SK-N-SH (cell line): ENCODE measurements around the gene DNAJB6. TPM values are rescaled to one million over a fixed set of nuclear protein-coding genes. Genes with fewer than 3 reads are reported as not detected.

Experiments used
- CTCF ChIA-PET: fragments of 300-600, 350-600 bp; formaldehyde crosslinking; extraction: SDS; loops from one replicate; lab custom pipeline; 2021; lab: Yijun Ruan, JAX
- POLR2A ChIA-PET: fragments of 350-600 bp; sonication (Branson Sonifier 250); formaldehyde crosslinking; extraction: SDS; loops from one replicate; lab custom pipeline; 2020; ENCODE audit warnings: antibody characterized with exemption, inconsistent platforms; lab: Yijun Ruan, JAX
- DNase-seq: peaks from one replicate; pipeline ENCODE4 v3.0.0; 2012
- H2AFZ ChIP-seq: fragments of 200-600 bp; sonication (generic); 2 replicates; pipeline ENCODE4 v1.8.1; 2016; ENCODE audit warnings: antibody characterized with exemption, mild to moderate bottlenecking, low read depth
- H3F3A ChIP-seq: fragments of 200-600 bp; sonication (generic); replicated peaks from 2 replicates; pipeline ENCODE3; 2016; ENCODE audit warnings: antibody characterized with exemption, mild to moderate bottlenecking; ENCODE audit not compliant: insufficient read depth
- H3K27ac ChIP-seq, 2 experiments: fragments of 200-500 bp in 1 of 2; fragments of 200-600 bp in 1 of 2; sonication (Bioruptor generic) in 1 of 2; sonication (generic), shearing (Covaris generic) in 1 of 2; 2 replicates each; pipeline versions ENCODE4 v1.5.1 to v1.6.1; 2014 to 2016; ENCODE audit warnings: low read depth in 2 of 2, inconsistent platforms in 1 of 2, low read length in 1 of 2, mild to moderate bottlenecking in 1 of 2, mixed read lengths in 1 of 2
- H3K27me3 ChIP-seq: fragments of 200-600 bp; sonication (generic), shearing (Covaris generic); 2 replicates; pipeline ENCODE4 v1.6.1; 2016; ENCODE audit warnings: mixed run types; ENCODE audit not compliant: insufficient read depth
- H3K36me3 ChIP-seq, 2 experiments: fragments of 200-500 bp in 1 of 2; fragments of 200-600 bp in 1 of 2; sonication (Bioruptor generic) in 1 of 2; sonication (generic) in 1 of 2; replicated peaks in 1 of 2; 2 replicates each; pipeline versions ENCODE3 to v1.5.1; 2014 to 2016; ENCODE audit warnings: low read length in 1 of 2, mild to moderate bottlenecking in 1 of 2; ENCODE audit not compliant: insufficient read depth in 2 of 2, control insufficient read depth in 1 of 2
- H3K4me1 ChIP-seq, 2 experiments: fragments of 200-500 bp in 1 of 2; fragments of 200-600 bp in 1 of 2; sonication (Bioruptor generic) in 1 of 2; sonication (generic), shearing (Covaris generic) in 1 of 2; 2 replicates each; pipeline versions ENCODE4 v1.5.1 to v1.6.1; 2014 to 2016; ENCODE audit warnings: low read depth in 1 of 2, low read length in 1 of 2, mixed run types in 1 of 2; ENCODE audit not compliant: insufficient read depth in 2 of 2, control insufficient read depth in 1 of 2
- H3K4me2 ChIP-seq: fragments of 200-600 bp; sonication (generic), shearing (Covaris generic); 2 replicates; pipeline ENCODE4 v1.6.1; 2017; ENCODE audit warnings: mixed run types
- H3K4me3 ChIP-seq, 2 experiments: fragments of 200-500 bp in 1 of 2; fragments of 200-600 bp in 1 of 2; sonication (Bioruptor generic) in 1 of 2; sonication (generic), shearing (Covaris generic) in 1 of 2; 2 replicates each; pipeline versions ENCODE4 v1.5.1 to v1.8.1; 2014 to 2016; ENCODE audit warnings: low read depth in 2 of 2, inconsistent platforms in 1 of 2, low read length in 1 of 2, mild to moderate bottlenecking in 1 of 2, mixed read lengths in 1 of 2, moderate library complexity in 1 of 2
- H3K79me2 ChIP-seq: fragments of 200-600 bp; sonication (generic); 2 replicates; pipeline ENCODE4 v1.8.1; 2017; ENCODE audit warnings: mild to moderate bottlenecking; ENCODE audit not compliant: insufficient read depth
- H3K9ac ChIP-seq: fragments of 200-600 bp; sonication (generic); 2 replicates; pipeline ENCODE4 v1.6.1; 2017; ENCODE audit warnings: mixed run types
- H3K9me2 ChIP-seq: fragments of 200-600 bp; sonication (generic); 2 replicates; pipeline ENCODE4 v1.6.1; 2017; ENCODE audit warnings: mixed run types
- H3K9me3 ChIP-seq: fragments of 200-600 bp; sonication (generic); 2 replicates; pipeline ENCODE4 v1.6.1; 2017; ENCODE audit warnings: mixed run types, mild to moderate bottlenecking, moderate library complexity
- H4K20me1 ChIP-seq: fragments of 200-600 bp; sonication (generic); 2 replicates; pipeline ENCODE4 v1.6.1; 2017; ENCODE audit warnings: mild to moderate bottlenecking, mixed run types; ENCODE audit not compliant: insufficient read depth
- CTCF ChIP-seq: fragments of 200-600 bp; sonication (generic); IDR thresholded peaks from 2 replicates; pipeline ENCODE4 v1.6.1; 2017; ENCODE audit warnings: antibody characterized with exemption, mild to moderate bottlenecking, moderate library complexity
- EP300 ChIP-seq, 2 experiments: IDR thresholded peaks; 2 replicates each; pipeline versions ENCODE4 v1.4.0 to v1.6.1; 2012; ENCODE audit warnings: borderline replicate concordance in 1 of 2, low read depth in 1 of 2, low read length in 1 of 2
- GABPA ChIP-seq: IDR thresholded peaks from 2 replicates; pipeline ENCODE4 v1.4.0; 2012; ENCODE audit warnings: low read depth, mild to moderate bottlenecking
- MXI1 ChIP-seq: IDR thresholded peaks from 2 replicates; pipeline ENCODE4 v1.6.1; 2012; ENCODE audit warnings: mild to moderate bottlenecking, low read depth, low read length, improper control_type of control experiment
- RCOR1 ChIP-seq: fragments of 150-350 bp; IDR thresholded peaks from 2 replicates; pipeline ENCODE4 v1.6.1; 2017; ENCODE audit warnings: antibody characterized with exemption, low read length
- WGBS: methylation state at CpG from one replicate; pipeline ENCODE4 v1.1.6; 2017; ENCODE audit warnings: low lambda C conversion rate; 5-methylcytosine and 5-hydroxymethylcytosine counted together
- polyA plus RNA-seq, 3 experiments: library from polyadenylated mRNA; depleted of rRNA; stranded (reverse); fragments of >200 nt; gene quantifications; 2 replicates each; pipeline ENCODE4 v1.2.3, GENCODE V29; 2012
- TF ChIP-seq, protein P1 (sequence below): fragments of 150-350 bp; IDR thresholded peaks from 2 replicates; pipeline ENCODE4 v1.6.1; 2016; ENCODE audit warnings: mild to moderate bottlenecking, low read depth, low read length
- TF ChIP-seq, protein P2 (sequence below): IDR thresholded peaks from 2 replicates; pipeline ENCODE4 v1.4.0; 2012; ENCODE audit warnings: low read depth, borderline replicate concordance

The DNAJB6 gene
- polyA plus RNA-seq, 1 of the 3 experiments (the other 2 are of a cell fraction), result 176 TPM

- H3K27me3 ChIP-seq, result no peaks in the 10 kb centered on the region
- H3K9me3 ChIP-seq, result no peaks in the 10 kb centered on the region
- POLR2A ChIA-PET, result no interaction called here
- H3F3A ChIP-seq, result no peaks in the 10 kb centered on the region
- no peaks in the 10 kb centered on the region for H3K36me3 ChIP-seq
- no peak overlapping the region for H2AFZ ChIP-seq
- CTCF ChIA-PET, result no interaction called here
- no peak overlapping the region for H3K9ac ChIP-seq
- TF ChIP-seq GABPA (no peak), CTCF (no peak), MXI1 (no peak), RCOR1 (no peak)
- TF ChIP-seq, protein P1, sequence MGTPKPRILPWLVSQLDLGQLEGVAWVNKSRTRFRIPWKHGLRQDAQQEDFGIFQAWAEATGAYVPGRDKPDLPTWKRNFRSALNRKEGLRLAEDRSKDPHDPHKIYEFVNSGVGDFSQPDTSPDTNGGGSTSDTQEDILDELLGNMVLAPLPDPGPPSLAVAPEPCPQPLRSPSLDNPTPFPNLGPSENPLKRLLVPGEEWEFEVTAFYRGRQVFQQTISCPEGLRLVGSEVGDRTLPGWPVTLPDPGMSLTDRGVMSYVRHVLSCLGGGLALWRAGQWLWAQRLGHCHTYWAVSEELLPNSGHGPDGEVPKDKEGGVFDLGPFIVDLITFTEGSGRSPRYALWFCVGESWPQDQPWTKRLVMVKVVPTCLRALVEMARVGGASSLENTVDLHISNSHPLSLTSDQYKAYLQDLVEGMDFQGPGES, result no peak
- TF ChIP-seq, protein P2, sequence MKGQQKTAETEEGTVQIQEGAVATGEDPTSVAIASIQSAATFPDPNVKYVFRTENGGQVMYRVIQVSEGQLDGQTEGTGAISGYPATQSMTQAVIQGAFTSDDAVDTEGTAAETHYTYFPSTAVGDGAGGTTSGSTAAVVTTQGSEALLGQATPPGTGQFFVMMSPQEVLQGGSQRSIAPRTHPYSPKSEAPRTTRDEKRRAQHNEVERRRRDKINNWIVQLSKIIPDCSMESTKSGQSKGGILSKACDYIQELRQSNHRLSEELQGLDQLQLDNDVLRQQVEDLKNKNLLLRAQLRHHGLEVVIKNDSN, result no peak
- H3K4me3 ChIP-seq, result no peak overlapping the region
- H3K27ac ChIP-seq, result no peak overlapping the region
- 70% methylated on average over 12 of the region's 12 CpGs for WGBS
- DNase-seq, result no peak
- H4K20me1 ChIP-seq, result no peaks in the 10 kb centered on the region
- no peaks in the 10 kb centered on the region for H3K9me2 ChIP-seq
- H3K4me2 ChIP-seq, result no peak overlapping the region
- H3K4me1 ChIP-seq, result peaks cover 0 to 11% of the 10 kb centered on the region in 2 experiments; a peak in 1 of 4 replicates
- no peaks in the 10 kb centered on the region for H3K79me2 ChIP-seq
Observed at GRCh38 chr7:157463245-157463644, 126.4 kb downstream of the DNAJB6 start.

DNA sequence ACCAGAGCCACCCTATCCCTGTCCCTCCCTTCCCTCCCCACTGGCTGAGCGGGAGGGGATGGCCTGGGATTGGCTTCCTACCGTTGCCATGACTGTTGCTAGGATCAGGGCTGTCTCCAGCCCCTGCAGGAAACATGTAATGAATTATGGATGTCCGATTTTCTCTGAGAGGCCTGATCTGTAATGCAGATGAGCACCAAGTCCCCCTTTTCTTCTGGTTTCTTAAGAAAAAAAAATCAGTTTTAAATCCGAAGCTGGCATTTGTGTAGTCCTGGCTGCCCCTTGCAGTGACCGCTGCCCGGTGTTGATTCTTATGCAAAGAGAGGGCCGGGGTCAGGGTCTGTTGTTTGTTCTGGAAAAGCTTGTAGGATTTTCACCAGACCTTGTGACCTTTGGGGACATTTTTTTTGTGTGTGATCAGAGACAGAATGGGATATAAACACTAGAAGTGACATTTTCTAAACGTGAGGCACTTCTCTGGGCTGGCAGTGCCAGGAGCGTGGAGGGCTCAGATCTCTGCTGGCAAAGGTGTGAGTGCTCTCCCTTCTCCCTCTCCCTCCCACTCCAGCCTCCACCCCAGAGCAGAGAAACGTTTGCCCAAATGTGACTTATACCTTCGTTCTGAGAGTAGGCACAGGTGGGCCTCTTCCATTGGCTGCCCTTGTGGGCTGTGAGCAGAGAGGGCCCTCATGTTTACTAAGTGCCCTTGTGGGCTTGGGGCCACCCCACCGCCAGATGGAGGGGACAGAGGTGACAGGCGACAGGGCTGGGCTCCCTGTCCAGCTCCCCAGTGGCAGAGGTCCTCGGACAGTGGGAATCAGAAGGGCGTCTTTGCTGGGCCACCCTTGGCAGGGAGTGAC lies 127.5 kb downstream of the DNAJB6 start:
- no peak for TF ChIP-seq EP300 (IDR thresholded peaks at IDR 0.05; ENCODE audit: borderline replicate concordance in 1 of 2, low read depth in 1 of 2, low read length in 1 of 2)
- no peaks in the 10 kb centered on the region for H3K27me3 ChIP-seq
- peaks cover 0 to 11% of the 10 kb centered on the region in 2 experiments; a peak in 1 of 4 replicates for H3K4me1 ChIP-seq
- ChIA-PET POLR2A (no interaction called here), CTCF (interaction anchor here (1.4 to 1.6 kb wide), 2 partner anchors 10 to 32 kb away, joined by 4 to 8 read pairs; no protein-coding TSS in a partner anchor)
- H3K9ac ChIP-seq, result no peak overlapping the region
- H3F3A ChIP-seq, result no peaks in the 10 kb centered on the region
- WGBS, result 27% methylated on average over 14 of the region's 15 CpGs
- H3K79me2 ChIP-seq, result no peaks in the 10 kb centered on the region
- no peak overlapping the region for H2AFZ ChIP-seq
- no peaks in the 10 kb centered on the region for H3K36me3 ChIP-seq
- H3K9me3 ChIP-seq, result no peaks in the 10 kb centered on the region
- peak; percentile 92 for DNase-seq
- H3K4me2 ChIP-seq, result no peak overlapping the region
- H3K4me3 ChIP-seq, result no peak overlapping the region
- H3K27ac ChIP-seq, result no peak overlapping the region
- H3K9me2 ChIP-seq, result no peaks in the 10 kb centered on the region
- H4K20me1 ChIP-seq, result no peaks in the 10 kb centered on the region
